ENCODE measurements around the gene VSTM2L.

The VSTM2L gene

DNA sequence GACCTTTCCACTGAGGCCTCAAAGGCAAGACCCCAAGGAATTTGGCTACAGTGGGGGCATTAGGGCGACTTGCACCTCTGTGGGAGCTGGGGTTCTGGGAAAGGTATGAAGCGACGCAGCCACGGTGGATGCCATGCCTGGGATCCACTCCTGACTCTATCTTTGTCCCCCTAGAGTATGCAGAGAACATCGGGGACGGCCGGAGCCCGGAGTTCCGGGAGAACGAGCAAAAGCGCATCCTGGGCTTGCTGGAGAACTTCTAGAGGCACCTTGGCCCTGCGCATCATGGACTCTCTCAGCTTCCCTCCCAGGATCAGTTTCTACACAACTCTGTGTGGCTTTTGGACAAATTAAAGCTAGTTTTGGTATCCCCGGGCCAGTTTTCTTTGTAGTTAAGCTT is 31.2 kb upstream of the VSTM2L start:
- DNase-seq (no peak), ATAC-seq (replicated peaks) (no peak)
- Mint-ChIP-seq H3K36me3 (ENCODE audit: insufficient read depth) (peaks cover 11% of the 10 kb centered on the region), H3K9me3 (no peaks in the 10 kb centered on the region), H3K4me3 (no peak overlapping the region), H3K27ac (no peak overlapping the region), H3K4me1 (ENCODE audit: low read depth in 2 of 2) (no peaks in the 10 kb centered on the region), H3K27me3 (no peaks in the 10 kb centered on the region)

DNA sequence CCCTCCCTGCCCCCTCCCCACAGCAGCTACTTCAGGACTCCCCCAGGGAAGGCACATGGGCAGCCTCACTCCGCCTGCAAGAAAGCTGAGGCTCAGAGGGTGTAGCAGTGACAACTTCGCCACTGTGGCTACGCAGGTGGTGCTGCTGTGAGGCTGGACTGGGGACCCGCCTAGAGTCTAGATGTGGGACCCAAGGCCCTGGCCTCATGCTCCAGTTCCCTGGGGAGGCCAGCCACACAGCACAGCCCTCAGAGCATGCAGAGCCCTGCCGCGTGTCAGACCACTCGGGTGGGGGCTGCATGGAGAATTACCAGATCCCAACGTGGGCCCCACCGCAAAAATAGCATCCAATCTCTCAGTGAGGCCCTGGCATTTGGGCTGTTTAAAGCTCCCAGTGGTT is 30.8 kb upstream of the VSTM2L start:
- no peak overlapping the region for H3K27ac Mint-ChIP-seq
- no peaks in the 10 kb centered on the region for H3K9me3 Mint-ChIP-seq
- H3K4me1 Mint-ChIP-seq (ENCODE audit: low read depth in 2 of 2), result no peaks in the 10 kb centered on the region
- no peak overlapping the region for H3K4me3 Mint-ChIP-seq
- ATAC-seq (replicated peaks) (no peak), DNase-seq (no peak)
- no peaks in the 10 kb centered on the region for H3K27me3 Mint-ChIP-seq
- peaks cover 11% of the 10 kb centered on the region for H3K36me3 Mint-ChIP-seq (ENCODE audit: insufficient read depth)

DNA sequence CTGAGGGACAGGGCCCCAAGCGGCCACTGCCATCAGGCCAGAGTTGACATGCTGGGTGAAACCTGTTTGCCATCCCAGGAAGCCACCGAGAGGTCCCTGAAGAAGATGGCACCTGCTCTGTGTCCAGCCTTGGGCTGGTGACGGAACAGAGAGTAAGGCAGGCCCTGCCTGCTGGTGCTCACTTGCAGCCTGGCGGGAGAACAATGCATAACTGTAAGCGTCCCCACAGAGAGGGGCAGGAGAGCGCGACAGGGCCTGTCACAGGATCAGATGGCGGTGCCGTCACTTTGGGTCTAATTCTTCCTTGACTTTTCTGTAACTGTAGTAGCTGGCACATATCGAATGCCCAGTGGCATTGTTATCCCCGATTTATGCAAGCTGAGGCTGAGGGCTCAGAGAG is 29.0 kb upstream of the VSTM2L start:
- ATAC-seq (replicated peaks), result no peak
- Mint-ChIP-seq H3K4me3 (no peak overlapping the region), H3K27me3 (no peaks in the 10 kb centered on the region), H3K4me1 (ENCODE audit: low read depth in 2 of 2) (no peaks in the 10 kb centered on the region), H3K9me3 (no peaks in the 10 kb centered on the region), H3K36me3 (ENCODE audit: insufficient read depth) (peaks cover 11% of the 10 kb centered on the region), H3K27ac (no peak overlapping the region)
- DNase-seq, result no peak

DNA sequence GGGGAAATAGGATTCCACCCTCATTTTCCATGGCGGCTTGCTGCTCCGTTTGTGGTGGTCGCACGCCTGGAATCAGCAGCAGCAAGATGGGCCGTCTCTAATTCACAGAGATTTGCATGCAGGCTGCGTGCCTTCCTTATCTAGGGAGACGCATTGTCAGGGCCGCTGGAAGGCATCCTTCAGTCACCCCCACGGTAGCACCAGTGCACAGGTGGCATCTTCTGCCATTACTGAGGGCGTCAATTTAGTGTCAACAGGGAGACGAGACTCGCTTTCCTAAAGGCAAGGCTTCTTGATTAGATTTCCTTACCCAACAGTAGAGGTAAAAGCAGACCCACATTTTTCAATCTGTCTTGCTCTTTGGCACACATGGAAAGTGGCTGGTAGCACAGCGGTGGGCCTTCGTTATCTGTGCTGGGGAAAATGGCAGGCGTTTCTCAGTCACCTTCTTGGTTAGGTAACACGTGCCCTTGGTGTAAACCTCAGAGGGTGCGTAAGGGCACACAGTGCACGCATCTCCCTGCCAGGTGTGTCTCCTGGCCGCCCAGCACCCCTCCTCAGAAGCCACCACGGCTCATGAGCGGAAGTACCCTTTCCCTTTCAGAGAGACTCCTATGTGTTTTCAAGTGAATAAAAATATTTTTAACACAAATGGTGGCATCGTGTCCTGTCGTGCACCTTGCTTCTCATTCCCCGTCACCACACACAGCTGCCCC is 27.3 kb upstream of the VSTM2L start:
- Mint-ChIP-seq H3K4me3 (no peak overlapping the region), H3K36me3 (ENCODE audit: insufficient read depth) (peaks cover 6% of the 10 kb centered on the region), H3K9me3 (no peaks in the 10 kb centered on the region), H3K27me3 (no peaks in the 10 kb centered on the region), H3K27ac (no peak overlapping the region), H3K4me1 (ENCODE audit: low read depth in 2 of 2) (no peaks in the 10 kb centered on the region)
- ATAC-seq (replicated peaks), result no peak
- DNase-seq, result no peak

DNA sequence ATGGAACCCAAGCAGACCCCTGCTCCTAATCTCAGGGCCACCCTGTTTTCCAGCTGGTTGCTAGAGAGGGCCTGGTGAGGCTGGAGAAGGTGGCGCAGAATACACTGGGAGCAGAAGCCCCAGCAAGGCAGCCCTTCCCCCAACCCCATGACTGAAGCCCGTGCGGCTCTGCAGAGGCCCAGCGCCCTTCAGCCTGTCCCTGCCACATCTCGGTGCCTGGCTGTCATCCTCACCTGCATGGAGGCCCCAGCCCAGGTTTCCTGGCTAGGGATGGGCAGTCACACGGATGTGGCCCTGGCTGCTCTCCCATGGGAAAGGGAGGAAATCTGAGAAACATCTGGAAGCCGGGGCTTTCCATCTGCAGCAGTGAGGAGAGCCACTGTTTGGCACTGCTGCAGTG is 26.1 kb upstream of the VSTM2L start:
- ATAC-seq (replicated peaks) (no peak), DNase-seq (no peak)
- Mint-ChIP-seq H3K4me1 (ENCODE audit: low read depth in 2 of 2) (no peaks in the 10 kb centered on the region), H3K36me3 (ENCODE audit: insufficient read depth) (peaks cover 6% of the 10 kb centered on the region), H3K9me3 (no peaks in the 10 kb centered on the region), H3K27ac (no peak overlapping the region), H3K4me3 (no peak overlapping the region), H3K27me3 (no peaks in the 10 kb centered on the region)

DNA sequence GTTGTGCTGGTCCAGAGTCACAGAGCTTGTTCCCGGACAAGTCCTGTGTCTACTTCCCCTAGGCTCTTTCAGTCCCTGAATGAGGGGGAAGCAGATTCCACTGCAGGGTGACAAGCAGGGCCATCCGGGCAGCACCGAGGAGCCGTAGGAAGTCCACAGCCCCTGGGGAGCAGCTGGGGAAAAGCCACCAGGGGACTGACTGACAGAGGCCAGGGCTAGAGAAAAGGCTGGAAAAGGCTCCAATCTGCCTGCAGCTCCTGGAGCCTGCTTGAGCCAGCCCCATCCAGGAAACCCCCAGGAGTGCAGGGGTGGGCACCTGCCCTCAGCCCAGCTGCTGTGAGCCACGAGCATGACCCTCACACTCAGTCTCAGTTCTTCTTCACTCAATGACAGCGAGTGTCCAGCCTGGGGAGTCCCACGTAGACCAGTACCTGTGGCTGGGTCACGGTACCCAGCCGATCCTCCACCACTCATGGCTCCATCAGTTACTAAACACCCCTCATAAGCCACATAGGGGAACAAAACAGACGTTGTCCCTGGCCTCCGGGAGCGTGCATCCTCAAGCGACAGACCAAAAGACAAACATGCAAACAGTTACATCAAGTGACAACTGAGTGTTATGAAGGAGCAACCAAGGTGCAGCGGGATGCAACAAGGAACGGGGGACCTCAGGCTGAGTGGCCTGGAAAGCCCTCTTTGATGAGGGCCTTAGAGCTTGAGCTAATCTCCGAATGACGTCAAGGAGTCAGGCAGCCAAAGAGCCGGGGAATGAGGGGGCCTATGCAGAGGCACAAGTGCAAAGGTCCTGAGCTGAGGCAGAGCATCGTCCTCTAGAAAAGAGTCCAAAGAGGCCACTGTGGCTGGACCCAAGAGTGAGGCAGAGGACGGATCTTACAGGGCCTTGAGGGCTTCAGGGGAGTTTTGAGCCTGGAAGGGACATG is 24.8 kb upstream of the VSTM2L start:
- ATAC-seq (replicated peaks), result no peak
- H3K36me3 Mint-ChIP-seq (ENCODE audit: insufficient read depth), result peaks cover 2% of the 10 kb centered on the region
- DNase-seq, result no peak
- no peaks in the 10 kb centered on the region for H3K4me1 Mint-ChIP-seq (ENCODE audit: low read depth in 2 of 2)
- no peaks in the 10 kb centered on the region for H3K9me3 Mint-ChIP-seq
- no peak overlapping the region for H3K4me3 Mint-ChIP-seq
- H3K27ac Mint-ChIP-seq, result no peak overlapping the region
- no peaks in the 10 kb centered on the region for H3K27me3 Mint-ChIP-seq

DNA sequence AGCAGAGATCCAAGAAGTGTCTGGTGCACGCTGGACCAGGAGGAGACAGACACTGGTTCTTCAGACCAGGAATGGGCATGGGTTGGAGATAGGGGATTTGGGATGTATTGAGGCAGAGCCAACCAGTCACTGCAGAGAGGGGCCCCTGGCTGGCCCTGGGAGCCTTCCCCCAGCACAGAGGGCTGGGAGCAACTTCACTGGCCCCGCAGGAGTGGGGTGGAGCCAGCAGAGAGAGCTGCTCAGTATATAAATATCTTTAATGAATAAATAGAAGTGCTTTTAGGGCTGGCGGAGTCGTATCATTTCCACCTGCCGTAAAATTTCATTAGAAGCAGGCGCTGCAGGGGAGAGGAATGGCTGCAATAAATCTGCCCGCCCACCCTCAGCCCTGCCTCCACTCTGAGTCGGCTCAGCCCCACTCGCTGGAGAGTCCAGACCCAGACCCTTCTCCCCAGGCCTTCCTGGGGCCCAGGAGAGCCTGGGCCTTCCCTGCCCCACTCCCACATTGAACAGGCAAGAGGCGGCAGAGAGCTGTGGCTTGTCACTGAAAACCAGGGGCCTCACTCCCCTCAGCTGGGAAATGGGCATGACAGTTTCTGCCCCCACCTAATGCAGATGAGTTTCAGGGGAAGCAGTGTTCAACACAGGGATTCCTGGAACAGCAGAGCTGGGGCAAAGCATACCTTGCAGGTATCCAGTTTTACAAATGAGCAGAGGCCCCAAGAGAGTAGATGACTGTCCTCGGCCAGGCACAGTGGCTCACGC is 23.9 kb upstream of the VSTM2L start:
- H3K36me3 Mint-ChIP-seq (ENCODE audit: insufficient read depth), result peaks cover 2% of the 10 kb centered on the region
- H3K27me3 Mint-ChIP-seq, result no peaks in the 10 kb centered on the region
- ATAC-seq (replicated peaks) (no peak), DNase-seq (no peak)
- no peak overlapping the region for H3K27ac Mint-ChIP-seq
- H3K9me3 Mint-ChIP-seq, result no peaks in the 10 kb centered on the region
- no peak overlapping the region for H3K4me3 Mint-ChIP-seq
- no peaks in the 10 kb centered on the region for H3K4me1 Mint-ChIP-seq (ENCODE audit: low read depth in 2 of 2)

DNA sequence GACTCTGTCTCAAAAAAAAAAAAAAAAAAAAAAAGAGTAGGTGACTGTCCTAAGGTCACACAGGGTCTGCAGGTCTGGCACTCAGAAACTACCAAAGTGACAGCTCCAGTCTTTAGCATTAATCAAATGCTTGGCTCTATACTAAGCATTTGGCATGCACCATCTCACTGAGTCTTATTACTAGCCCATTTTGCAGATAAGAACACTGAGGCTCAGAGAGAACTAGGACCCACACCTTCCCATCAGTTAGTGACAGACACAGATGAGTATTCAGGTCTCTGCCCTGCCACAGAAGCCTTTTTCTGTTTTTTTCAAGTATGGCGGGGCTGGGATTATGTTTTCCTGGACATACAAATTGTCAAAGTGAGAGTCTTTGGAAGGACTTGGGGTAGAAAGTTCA is 23.1 kb upstream of the VSTM2L start:
- no peaks in the 10 kb centered on the region for H3K9me3 Mint-ChIP-seq

DNA sequence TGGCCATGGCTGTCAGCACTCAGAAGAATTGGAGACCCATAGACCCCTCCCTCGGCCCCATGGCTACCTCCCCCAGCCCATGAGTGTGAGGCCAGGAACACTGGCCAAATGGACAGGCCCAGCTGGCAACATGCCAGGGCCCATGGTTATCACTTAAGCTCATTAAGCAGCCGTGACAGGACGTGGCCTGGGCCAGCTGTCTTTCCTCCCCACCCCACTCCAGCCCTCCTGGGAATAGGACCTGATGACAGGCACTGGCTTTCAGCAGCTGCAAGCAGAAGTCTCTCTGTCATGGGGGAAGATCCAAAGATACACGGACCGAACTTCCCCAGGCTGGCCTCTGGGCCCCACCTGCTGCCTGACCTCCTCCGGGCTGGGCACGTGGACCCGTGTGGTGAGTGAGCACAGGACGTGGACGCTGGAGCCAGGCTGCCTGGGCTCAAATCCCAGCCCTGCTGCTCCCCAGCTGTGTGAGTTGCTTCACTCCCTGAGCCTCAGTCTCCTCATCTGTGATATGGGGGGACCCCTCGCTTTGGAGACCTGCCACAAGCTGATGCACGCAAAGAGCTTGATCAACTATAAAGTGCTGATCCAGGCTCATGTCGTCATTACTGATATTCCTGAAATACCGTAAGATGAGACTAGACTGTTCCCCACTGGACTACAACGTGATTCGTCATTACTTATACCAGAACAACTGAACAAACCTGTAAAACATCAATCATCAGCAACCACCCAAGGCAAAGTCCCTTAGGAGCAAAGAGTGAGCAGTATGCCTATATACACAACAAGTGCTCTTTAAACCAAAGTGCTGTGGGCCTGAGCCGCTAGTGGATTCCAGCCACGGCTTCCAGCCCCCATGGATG is 22.0 kb upstream of the VSTM2L start:
- DNase-seq (no peak), ATAC-seq (replicated peaks) (no peak)
- Mint-ChIP-seq H3K27me3 (no peaks in the 10 kb centered on the region), H3K4me1 (ENCODE audit: low read depth in 2 of 2) (no peaks in the 10 kb centered on the region), H3K27ac (no peak overlapping the region), H3K36me3 (ENCODE audit: insufficient read depth) (no peaks in the 10 kb centered on the region), H3K4me3 (no peak overlapping the region), H3K9me3 (no peaks in the 10 kb centered on the region)

More for the DNA sequence above, 23.1 kb upstream of the VSTM2L start:
- Mint-ChIP-seq H3K4me3 (no peak overlapping the region), H3K27me3 (no peaks in the 10 kb centered on the region), H3K36me3 (ENCODE audit: insufficient read depth) (no peaks in the 10 kb centered on the region), H3K4me1 (ENCODE audit: low read depth in 2 of 2) (no peaks in the 10 kb centered on the region), H3K27ac (no peak overlapping the region)
- ATAC-seq (replicated peaks) (no peak), DNase-seq (no peak)

DNA sequence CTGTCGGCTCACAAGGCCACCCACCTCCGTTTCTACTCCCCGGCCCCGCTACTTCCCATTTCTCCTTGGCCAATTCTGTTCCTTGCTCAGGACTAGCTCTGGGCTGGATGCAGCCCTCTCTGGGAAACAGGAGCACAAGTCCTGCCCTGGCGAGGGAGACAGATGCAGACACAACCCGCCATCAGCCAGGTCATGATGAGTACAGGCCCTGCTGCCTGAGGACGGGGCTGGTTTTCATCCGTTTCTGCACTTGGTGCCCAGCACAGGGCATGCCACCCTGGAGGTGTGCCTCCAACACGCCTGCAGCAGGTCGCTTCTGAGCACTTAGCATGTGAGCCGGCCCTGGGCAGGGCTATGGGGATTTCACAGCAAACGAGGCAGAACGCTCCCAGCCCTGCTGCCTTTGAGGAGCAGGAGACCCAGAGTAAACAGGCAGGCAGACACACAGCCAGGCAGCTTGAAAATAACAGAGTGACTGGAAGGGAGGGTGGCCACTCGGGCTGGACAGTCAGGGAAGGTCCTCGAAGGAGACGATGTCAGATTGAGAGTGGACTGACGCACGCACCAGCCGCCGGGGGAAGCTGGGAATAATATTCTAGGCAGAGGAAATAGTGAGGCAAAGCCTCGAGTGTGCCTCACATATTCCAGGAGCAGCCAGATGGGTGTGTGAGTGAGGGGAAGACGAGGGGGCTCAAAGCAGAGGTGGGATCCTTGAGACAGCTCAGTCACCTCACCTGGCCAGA is 21.2 kb upstream of the VSTM2L start:
- no peak overlapping the region for H3K27ac Mint-ChIP-seq
- H3K4me3 Mint-ChIP-seq, result no peak overlapping the region
- no peaks in the 10 kb centered on the region for H3K36me3 Mint-ChIP-seq (ENCODE audit: insufficient read depth)
- H3K9me3 Mint-ChIP-seq, result no peaks in the 10 kb centered on the region
- H3K27me3 Mint-ChIP-seq, result no peaks in the 10 kb centered on the region
- no peaks in the 10 kb centered on the region for H3K4me1 Mint-ChIP-seq (ENCODE audit: low read depth in 2 of 2)
- ATAC-seq (replicated peaks), result no peak
- DNase-seq, result no peak

DNA sequence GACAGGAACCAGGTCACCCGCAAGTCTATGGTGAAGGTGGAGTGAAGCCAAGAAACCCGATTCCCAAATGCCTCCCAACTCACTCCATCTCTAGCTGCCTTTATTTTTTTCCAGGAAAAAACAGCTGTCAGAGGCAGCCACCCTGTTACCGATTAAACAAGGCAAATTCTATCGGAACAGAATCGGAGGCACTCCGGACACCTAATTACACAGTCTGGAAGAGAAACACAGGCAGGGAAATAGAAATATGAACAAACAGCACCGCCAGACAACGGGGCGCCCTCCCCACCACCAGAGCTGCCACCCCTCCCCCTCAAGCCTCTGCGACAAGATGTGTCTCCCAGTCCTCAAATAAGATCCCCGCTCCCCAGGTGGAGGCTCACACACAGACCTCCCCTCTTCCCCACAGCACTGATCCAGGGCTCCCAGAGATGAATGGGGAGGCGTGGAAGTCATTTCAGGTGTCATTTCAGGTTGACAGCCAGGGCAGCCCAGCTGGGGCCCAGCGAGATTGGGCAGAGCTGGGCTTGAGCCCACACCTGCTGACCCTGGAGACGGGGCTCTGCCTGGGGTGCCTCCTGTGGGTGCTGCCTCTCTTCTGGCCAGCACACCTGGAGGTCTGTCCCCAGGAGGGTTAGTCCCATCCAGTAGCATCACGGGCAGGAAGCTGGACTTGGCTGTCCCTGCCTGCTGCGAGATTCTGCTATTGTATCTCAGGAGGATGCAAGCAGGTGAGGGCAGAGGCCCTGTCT is 19.8 kb upstream of the VSTM2L start:
- Mint-ChIP-seq H3K27ac (no peak overlapping the region), H3K36me3 (ENCODE audit: insufficient read depth) (no peaks in the 10 kb centered on the region), H3K4me3 (no peak overlapping the region), H3K9me3 (no peaks in the 10 kb centered on the region), H3K27me3 (peaks cover 0 to 13% of the 10 kb centered on the region in 2 donors), H3K4me1 (ENCODE audit: low read depth in 2 of 2) (no peaks in the 10 kb centered on the region)
- ATAC-seq (replicated peaks), result no peak
- no peak for DNase-seq

DNA sequence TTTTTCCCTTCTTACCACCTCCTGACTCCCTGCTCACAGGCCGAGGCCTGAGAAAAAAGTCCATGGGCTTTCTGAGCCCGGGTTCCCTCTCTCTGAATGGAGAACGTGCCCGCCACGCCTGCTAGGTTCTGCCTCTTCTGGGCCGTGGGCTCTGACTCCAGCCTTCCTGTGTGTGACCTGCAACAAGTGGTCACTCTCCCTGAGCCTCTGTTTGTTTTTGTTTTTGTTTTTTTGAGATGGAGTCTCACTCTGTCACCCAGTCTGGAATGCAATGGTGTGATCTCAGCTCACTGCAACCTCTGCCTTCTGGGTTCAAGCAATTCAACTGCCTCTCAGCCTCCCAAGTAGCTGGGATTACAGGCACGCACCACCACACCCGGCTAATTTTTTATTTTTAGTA is 17.9 kb upstream of the VSTM2L start:
- Mint-ChIP-seq H3K27me3 (peaks cover 4 to 20% of the 10 kb centered on the region in 2 donors), H3K4me3 (no peak overlapping the region), H3K9me3 (no peaks in the 10 kb centered on the region), H3K4me1 (ENCODE audit: low read depth in 2 of 2) (no peaks in the 10 kb centered on the region), H3K27ac (no peak overlapping the region), H3K36me3 (ENCODE audit: insufficient read depth) (no peaks in the 10 kb centered on the region)
- DNase-seq, result no peak
- no peak for ATAC-seq (replicated peaks)

Data from effector memory CD8-positive, alpha-beta T cell (primary cell).